Hepatocyte (in vitro differentiated cells): ENCODE results near the gene JCAD. TPM values are rescaled to one million over a fixed set of nuclear protein-coding genes. Genes with fewer than 3 reads are reported as not detected.

Source experiments
- DNase-seq: peaks from one replicate; pipeline ENCODE4 v3.0.0-alpha.2; 2016; ENCODE audit warnings: low spot score
- H2AFZ ChIP-seq: fragments of 200-600 bp; sonication (generic); 2 replicates; pipeline ENCODE4 v1.6.0; 2016; ENCODE audit warnings: antibody characterized with exemption, mild to moderate bottlenecking
- H3K27ac ChIP-seq: fragments of 200-600 bp; sonication (generic); 2 replicates; pipeline ENCODE4 v1.5.1; 2016; ENCODE audit warnings: mild to moderate bottlenecking
- H3K27me3 ChIP-seq: fragments of 200-600 bp; sonication (generic); 2 replicates; pipeline ENCODE4 v1.6.1; 2016
- H3K36me3 ChIP-seq: fragments of 200-600 bp; sonication (generic); replicated peaks from 2 replicates; pipeline ENCODE4 v1.5.1; 2016; ENCODE audit warnings: low read depth; ENCODE audit not compliant: insufficient read depth
- H3K4me1 ChIP-seq: fragments of 200-600 bp; sonication (generic); 2 replicates; pipeline ENCODE4 v1.5.1; 2016; ENCODE audit warnings: mild to moderate bottlenecking, moderate library complexity; ENCODE audit not compliant: insufficient read depth
- H3K4me2 ChIP-seq: fragments of 200-600 bp; sonication (generic); 2 replicates; pipeline ENCODE4 v1.6.0; 2016
- H3K4me3 ChIP-seq: fragments of 200-600 bp; sonication (generic); 2 replicates; pipeline ENCODE4 v1.5.1; 2016; ENCODE audit warnings: mild to moderate bottlenecking
- H3K79me2 ChIP-seq: fragments of 200-600 bp; sonication (generic); 2 replicates; pipeline ENCODE4 v1.6.0; 2017; ENCODE audit warnings: mild to moderate bottlenecking
- H3K9me2 ChIP-seq: fragments of 200-600 bp; sonication (generic); replicated peaks from 2 replicates; pipeline ENCODE4 v1.6.0; 2017; ENCODE audit warnings: mild to moderate bottlenecking; ENCODE audit not compliant: insufficient read depth
- H3K9me3 ChIP-seq: fragments of 200-600 bp; sonication (generic); 2 replicates; pipeline ENCODE4 v1.5.1; 2016; ENCODE audit warnings: low read depth, mild to moderate bottlenecking
- H4K20me1 ChIP-seq: fragments of 200-600 bp; sonication (generic); 2 replicates; pipeline ENCODE4 v1.6.0; 2016; ENCODE audit warnings: mild to moderate bottlenecking; ENCODE audit not compliant: insufficient read depth, poor library complexity, severe bottlenecking
- EZH2 ChIP-seq: fragments of 200-600 bp; sonication (generic); IDR thresholded peaks from 2 replicates; pipeline ENCODE4 v1.6.1; 2016; ENCODE audit warnings: antibody characterized with exemption, mild to moderate bottlenecking, borderline replicate concordance
- EZH2phosphoT487 ChIP-seq: fragments of 200-600 bp; sonication (generic); IDR thresholded peaks from one replicate; pipeline ENCODE4 v1.6.1; 2018; ENCODE audit warnings: antibody characterized with exemption, mild to moderate bottlenecking, low read depth, moderate library complexity; ENCODE audit not compliant: unreplicated experiment, severe bottlenecking
- WGBS: methylation state at CpG from one replicate; pipeline ENCODE4 v1.1.6; 2016; ENCODE audit warnings: low lambda C conversion rate; ENCODE audit errors: missing lambda C conversion rate; 5-methylcytosine and 5-hydroxymethylcytosine counted together
- polyA plus RNA-seq: library from polyadenylated mRNA; unstranded; fragments of >200 nt; fragmentation: Nextera tagmentation; extraction: Ambion mirVana; gene quantifications from 2 replicates; pipeline ENCODE4 v1.2.1, GENCODE V29; 2016
- total RNA-seq: library from RNA; depleted of rRNA; stranded (reverse); fragments of >200 nt; gene quantifications from 2 replicates; pipeline ENCODE4 v1.2.3, GENCODE V29; 2014
- TF ChIP-seq, protein P1 (sequence below): fragments of 200-600 bp; sonication (generic); IDR thresholded peaks from 2 replicates; pipeline ENCODE4 v1.5.1; 2016; ENCODE audit warnings: antibody characterized with exemption, mild to moderate bottlenecking; ENCODE audit not compliant: poor library complexity

The JCAD gene
- total and polyA plus RNA-seq, 2 experiments from 2014 or later = 7.0 to 12.8 TPM

DNA sequence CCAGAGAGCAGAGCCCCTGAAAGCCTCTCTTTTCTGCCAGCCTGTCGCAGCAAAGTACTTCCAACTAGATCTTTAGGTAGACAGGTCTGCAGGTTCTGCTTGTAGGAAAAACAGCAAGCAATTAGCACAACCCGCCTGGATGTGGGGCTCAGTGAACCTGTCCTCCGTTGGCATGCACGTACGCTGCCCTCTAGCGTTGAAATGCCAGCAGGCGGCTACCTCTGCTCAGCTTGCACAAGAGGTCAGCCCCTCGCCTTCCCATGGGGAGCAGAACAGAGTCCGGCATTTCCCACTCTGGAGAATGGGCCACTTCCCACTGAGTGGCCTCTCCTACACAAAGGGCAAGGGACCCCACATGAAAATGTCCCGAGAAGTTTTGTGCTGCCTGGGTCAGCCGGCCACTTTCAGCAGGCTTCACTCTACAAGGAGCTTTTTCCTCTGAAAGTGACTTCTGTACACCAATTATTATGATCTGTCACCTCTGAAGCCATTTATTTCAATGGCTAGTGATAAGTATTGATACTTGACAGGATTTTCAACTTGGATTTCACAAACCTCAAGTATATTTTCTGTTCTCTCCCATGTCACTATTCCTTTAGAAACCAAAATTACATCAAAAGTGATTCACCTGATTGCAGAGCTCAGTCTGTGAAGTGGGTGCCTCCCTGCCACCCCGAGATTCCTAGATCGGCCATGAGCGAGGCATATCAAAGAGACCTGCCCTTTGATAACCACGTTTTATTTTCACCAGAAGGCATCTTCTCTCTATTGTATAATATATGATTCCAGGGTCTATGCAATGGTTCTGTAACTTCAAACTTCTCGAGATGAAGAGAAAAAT, 56.7 kb downstream of the JCAD start:
- 43% methylated on average over 16 of the region's 16 CpGs for WGBS
- H3K27ac ChIP-seq = no peak overlapping the region
- no peaks in the 10 kb centered on the region for H3K36me3 ChIP-seq
- no peaks in the 10 kb centered on the region for H3K27me3 ChIP-seq
- peaks cover 9% of the 10 kb centered on the region for H3K4me1 ChIP-seq
- TF ChIP-seq EZH2 = no peak
- no peak for TF ChIP-seq EZH2phosphoT487
- TF ChIP-seq, protein P1, sequence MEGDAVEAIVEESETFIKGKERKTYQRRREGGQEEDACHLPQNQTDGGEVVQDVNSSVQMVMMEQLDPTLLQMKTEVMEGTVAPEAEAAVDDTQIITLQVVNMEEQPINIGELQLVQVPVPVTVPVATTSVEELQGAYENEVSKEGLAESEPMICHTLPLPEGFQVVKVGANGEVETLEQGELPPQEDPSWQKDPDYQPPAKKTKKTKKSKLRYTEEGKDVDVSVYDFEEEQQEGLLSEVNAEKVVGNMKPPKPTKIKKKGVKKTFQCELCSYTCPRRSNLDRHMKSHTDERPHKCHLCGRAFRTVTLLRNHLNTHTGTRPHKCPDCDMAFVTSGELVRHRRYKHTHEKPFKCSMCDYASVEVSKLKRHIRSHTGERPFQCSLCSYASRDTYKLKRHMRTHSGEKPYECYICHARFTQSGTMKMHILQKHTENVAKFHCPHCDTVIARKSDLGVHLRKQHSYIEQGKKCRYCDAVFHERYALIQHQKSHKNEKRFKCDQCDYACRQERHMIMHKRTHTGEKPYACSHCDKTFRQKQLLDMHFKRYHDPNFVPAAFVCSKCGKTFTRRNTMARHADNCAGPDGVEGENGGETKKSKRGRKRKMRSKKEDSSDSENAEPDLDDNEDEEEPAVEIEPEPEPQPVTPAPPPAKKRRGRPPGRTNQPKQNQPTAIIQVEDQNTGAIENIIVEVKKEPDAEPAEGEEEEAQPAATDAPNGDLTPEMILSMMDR = peak; percentile 81
- no peaks in the 10 kb centered on the region for H3K9me3 ChIP-seq
- H3K9me2 ChIP-seq = no peaks in the 10 kb centered on the region
- no peak overlapping the region for H2AFZ ChIP-seq
- DNase-seq = peak; percentile 88
- no peak overlapping the region for H3K4me2 ChIP-seq
- no peak overlapping the region for H3K4me3 ChIP-seq
- no peaks in the 10 kb centered on the region for H3K79me2 ChIP-seq
- no peaks in the 10 kb centered on the region for H4K20me1 ChIP-seq

DNA sequence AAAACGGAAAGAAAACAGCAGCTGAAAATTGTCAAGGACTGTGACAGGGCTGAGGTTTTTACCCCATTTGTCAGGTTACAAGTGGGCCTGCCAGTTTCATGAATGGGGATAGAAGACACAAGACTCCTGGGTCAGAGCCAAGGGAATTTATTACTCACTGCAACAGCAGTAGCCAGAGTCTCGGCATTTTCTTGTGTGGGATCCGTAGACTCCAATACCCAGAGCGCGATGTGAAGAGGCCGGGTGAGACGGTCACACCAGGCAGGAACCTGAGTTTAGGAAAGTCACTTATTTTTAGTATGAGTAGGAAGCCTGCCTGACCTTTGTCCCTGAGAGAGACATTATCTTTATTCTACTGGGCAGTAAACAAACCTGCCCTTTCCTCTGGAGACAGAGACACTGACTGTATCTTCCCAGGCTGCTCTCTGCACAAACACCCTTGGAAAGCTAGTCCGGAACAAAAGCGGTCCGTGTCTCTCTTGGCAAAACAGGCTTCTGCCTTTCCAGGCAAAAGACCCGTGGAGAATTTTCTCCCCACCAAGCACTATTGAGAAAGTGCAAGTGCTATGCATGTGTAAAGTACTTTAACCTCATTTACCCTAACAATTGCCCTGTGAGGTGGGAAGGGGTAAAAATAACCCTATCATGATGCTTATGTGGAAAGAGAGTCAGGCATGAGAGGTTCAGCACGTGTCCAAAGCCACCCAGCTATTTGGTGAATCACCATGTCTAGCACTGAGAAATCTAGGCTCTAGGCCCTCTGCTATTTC, 58.4 kb downstream of the JCAD start:
- DNase-seq = peak; percentile 70
- no peaks in the 10 kb centered on the region for H3K79me2 ChIP-seq
- H3K27me3 ChIP-seq = no peaks in the 10 kb centered on the region
- no peak for TF ChIP-seq EZH2phosphoT487
- TF ChIP-seq EZH2 = no peak
- TF ChIP-seq, protein P1 = no peak
- peak overlapping the region; percentile 24 for H3K4me2 ChIP-seq
- no peaks in the 10 kb centered on the region for H3K9me3 ChIP-seq
- H2AFZ ChIP-seq = no peak overlapping the region
- peak overlapping the region; percentile 2 for H3K27ac ChIP-seq
- H4K20me1 ChIP-seq = no peaks in the 10 kb centered on the region
- no peaks in the 10 kb centered on the region for H3K9me2 ChIP-seq
- WGBS = 72% methylated on average over 12 of the region's 12 CpGs
- peaks cover 9% of the 10 kb centered on the region for H3K4me1 ChIP-seq
- no peaks in the 10 kb centered on the region for H3K36me3 ChIP-seq
- H3K4me3 ChIP-seq = no peak overlapping the region

DNA sequence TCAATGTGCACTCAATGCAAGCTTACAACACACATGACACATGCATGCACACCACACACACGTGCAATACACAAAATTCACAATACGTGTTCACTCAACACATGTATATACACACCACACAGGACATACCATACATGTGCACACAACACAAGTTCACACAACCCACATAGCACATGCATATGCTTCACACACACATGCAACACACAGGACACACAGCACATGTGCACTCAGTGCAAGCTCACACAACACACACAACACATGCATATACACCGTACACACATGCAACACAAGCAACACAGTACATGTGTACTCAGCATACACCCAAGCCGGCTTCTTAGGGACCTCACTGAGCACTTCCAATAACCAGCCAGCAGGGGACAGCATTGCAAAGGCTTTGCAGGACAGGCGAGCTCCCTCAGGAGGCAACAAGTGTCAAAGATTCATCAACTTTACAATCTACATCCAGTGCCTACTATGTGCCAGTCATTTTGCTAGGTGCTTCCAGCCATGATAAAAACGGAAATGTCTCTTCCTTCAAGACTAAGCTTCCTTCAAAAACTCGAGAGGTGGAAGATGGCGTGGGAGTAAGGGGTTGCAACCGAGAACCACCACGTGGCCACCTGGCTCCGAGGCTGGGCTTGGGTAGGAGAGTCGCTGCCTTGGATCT, 61.1 kb downstream of the JCAD start:
- Histone ChIP-seq H3K9me3 (no peaks in the 10 kb centered on the region), H3K9me2 (no peaks in the 10 kb centered on the region), H3K27ac (no peak overlapping the region), H3K79me2 (no peaks in the 10 kb centered on the region), H3K4me2 (no peak overlapping the region), H3K4me3 (no peak overlapping the region), H3K4me1 (peaks cover 11% of the 10 kb centered on the region), H3K27me3 (no peaks in the 10 kb centered on the region), H4K20me1 (no peaks in the 10 kb centered on the region), H3K36me3 (no peaks in the 10 kb centered on the region), H2AFZ (no peak overlapping the region)
- WGBS = 45% methylated on average over 12 of the region's 12 CpGs
- DNase-seq = peak; percentile 87
- TF ChIP-seq, protein P1 = peak; percentile 90
- no peak for TF ChIP-seq EZH2
- TF ChIP-seq EZH2phosphoT487 = no peak
